GM21447 (cell line): Measurements from ENCODE around the gene DLGAP1.

Experiments
- ATAC-seq: cut with Tn5 transposase; IDR thresholded peaks from one replicate; pipeline ENCODE4 v1.9.1; 2021; ENCODE audit not compliant: unreplicated experiment

DLGAP1 gene

DNA sequence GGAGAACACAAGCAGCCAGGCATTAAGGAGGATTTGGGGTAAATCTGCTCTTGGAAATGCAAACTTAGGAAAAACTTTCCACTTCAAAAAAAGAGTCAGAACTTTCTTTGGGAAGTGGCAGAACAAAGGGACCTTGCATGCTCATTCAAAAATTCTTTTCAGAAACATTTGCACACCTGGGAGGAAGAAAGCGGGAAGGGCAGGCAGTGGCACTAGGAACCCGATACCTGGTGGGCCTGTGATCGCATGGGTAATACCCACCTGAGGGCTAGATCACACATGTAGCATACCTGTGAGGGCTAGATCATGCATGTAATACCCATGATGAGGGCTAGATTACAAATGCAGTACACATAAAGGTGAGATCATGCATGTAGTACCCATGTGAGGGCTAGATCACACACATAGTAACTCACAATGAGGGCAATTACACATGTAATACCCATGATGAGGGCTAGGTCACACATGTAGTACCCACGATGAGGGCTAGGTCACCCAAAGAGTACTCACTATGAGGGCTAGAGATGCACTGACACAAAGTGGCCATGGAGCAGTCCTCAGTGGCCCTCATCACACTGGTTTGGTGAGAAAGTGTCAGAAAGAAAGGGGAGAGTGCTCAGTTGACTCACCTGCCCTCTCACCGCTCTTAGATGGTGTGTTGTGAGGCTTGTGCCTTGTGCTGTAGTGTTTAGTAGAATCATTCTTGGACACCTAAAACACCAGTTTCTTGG is 212.5 kb downstream of the DLGAP1 start:
- no peak for ATAC-seq

DNA sequence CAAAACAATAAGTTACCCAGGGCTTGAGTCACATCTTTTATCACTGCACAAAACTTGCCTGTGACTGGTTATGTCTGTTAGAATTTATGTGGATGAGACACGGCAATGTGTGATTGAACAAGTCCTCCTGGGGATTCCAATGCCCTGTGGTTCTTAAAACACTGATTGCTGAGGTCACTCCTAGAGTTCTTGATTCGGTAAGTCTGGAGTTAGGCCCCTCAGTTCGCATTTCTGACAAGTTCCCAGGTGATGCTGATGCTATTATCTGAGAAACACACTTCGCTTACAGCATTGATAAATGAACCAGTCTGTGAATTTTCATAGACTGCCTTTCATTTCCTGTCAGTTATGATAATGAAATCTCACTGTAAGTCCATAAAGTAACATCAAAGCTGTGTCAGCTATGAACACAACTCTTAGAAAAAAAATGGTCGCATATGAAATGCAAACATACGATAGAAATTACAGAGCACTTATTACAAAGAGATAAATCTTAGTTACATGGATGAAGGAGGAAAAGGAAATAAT is 214.0 kb downstream of the DLGAP1 start:
- ATAC-seq: no peak

DNA sequence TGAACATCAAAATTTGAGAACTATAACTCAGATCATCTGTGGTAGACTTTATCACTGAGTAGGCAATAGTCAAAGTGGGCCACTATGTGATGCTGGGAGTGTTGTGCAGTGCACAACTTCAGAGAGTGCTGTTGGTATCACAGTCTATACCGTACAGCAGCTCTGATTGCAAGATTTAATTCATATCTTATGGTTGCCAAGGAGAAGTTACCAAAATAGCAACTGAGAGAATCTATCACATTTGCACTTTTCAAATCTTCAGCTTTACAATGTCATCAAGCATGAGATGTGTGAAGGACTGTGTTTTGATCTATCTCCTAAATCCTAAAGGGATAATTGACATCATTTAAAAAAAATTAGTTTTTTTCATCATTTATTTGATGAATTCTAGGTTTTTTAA is 216.1 kb downstream of the DLGAP1 start:
- ATAC-seq: no peak

DNA sequence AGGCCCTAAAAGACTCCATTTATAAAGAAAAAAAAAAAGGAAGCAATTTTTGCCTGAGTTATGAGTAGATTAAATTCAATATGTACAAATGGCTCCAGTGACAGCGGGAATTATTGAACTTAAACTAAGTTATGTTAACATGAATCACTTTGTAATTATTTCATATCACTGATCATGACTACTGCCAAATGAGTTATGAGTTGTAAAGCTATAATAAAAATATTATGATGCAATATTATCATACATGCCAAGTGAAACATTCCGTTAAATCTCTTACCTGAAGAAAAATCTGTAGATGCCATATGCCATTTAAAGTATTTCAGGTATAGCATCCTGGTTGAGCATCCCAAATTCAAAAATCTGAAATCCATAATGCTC is 217.5 kb downstream of the DLGAP1 start:
- no peak for ATAC-seq

DNA sequence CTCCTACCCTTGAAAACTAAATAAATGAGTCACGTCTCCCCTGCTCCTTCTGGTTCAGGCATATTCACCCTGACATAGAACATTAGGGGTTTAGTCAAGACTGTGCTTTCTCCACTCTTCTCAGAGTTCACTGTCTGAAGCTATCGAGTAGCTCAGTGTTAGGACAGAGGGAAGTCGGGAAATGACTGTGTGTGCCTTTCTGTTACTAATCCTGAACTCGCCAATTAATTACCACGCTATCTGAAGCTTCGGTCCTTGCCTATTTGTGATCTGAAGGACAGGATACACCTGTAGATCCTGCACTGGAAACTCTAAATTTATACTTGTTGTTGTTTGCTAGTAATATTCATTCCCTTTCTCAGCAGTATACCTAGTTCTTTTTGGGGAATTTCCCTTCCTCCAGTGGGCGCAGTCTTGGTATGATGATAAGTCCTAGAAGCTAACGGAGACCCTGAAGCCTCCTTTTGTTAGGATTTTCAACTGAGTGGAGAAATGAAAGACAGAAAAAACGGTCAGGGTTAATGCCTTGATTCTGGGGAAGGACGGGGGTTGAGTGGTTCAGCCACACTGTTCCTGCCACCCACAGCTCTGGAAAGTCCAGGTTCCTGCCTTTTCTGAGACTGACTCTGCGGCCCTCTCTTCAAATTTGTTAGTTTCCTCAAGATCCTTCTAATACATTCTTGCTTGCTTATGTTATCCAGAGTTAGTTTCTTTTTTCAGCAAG is 218.0 kb downstream of the DLGAP1 start:
- no peak for ATAC-seq

DNA sequence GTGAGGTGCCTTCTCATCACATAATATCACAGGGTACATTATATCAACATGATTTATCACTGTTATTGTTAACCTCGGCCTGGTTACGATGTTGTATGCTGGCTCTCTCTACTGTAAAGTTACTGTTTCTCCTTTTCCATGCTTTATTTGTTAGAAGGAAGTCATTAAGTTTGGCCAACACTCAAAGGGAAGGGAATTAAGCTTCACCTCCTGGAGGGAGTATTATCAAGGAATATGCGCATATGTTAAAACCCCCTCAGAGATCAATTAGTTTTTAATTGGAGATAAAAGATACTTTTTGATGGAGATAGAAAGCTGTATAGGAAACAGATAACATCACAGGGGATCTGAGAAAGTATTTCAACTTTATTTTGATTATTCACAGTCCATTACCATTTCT is 221.6 kb downstream of the DLGAP1 start:
- no peak for ATAC-seq

DNA sequence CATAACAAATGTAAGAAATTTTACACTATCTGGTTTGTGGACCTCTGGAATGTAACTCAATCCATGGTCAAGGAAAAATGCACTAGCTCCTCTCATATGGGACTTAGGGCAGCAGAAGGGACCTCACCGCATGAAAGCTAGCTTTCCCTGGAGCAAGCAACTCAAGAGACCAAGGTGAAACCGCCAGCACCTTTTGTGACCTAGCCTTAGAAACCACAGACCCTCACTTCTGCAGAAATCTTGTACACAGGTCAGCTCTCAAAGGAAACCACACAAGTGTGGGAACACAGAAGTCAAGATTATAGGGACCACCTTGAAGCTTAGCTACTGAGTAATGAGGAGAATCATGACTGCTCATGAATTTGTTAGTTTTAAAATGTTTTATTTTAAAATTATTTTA is 222.5 kb downstream of the DLGAP1 start:
- ATAC-seq: no peak

DNA sequence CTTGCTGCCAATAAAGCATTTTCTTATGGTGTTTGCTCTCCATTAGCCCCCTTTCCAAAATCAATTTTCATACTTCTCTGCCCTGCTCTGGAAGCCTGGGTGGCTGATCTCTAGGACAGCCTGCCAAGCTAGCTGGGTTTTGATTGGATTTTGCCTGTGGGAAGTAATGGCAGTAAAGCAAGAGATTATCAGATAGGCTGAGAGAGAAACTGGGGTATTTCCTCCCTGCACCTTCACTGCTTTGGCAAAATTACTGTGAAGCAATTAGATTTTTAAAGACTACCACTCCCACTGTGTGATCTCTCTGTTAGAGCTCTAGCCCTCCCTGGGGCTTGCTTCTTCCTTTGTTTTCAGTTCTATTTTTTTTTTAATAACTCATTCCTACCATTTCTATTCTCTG is 223.8 kb downstream of the DLGAP1 start:
- ATAC-seq: no peak

DNA sequence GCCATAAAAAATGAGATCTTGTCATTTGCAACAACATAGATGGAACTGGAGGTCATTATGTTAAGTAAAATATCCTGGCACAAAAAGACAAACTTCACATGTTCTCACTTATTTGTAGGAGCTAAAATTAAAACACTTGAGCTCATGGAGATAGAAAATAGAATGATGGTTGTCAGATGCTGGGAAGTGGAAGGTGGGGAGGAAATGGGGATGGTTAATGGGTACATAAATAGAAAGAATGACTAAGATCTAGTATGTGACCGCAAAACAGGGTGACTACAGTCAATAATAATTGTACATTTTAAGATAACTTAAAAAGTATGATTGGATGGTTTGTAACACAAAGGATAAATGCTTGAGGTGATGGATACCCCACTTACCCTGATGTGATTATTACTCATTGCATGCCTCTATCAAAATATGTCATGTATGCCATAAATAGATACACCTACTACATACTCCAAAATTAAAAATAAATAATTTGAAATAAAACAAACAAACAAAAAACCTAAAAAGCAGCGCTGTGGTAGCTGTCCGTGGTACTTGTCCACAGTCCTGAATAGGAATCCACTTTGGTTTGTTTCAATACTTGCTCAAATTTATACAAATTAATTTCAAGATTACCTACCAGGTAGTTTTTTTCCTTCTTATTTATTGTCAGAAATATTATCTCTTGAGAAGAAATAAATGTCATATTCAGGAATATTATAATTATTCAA is 224.5 kb downstream of the DLGAP1 start:
- ATAC-seq: no peak

DNA sequence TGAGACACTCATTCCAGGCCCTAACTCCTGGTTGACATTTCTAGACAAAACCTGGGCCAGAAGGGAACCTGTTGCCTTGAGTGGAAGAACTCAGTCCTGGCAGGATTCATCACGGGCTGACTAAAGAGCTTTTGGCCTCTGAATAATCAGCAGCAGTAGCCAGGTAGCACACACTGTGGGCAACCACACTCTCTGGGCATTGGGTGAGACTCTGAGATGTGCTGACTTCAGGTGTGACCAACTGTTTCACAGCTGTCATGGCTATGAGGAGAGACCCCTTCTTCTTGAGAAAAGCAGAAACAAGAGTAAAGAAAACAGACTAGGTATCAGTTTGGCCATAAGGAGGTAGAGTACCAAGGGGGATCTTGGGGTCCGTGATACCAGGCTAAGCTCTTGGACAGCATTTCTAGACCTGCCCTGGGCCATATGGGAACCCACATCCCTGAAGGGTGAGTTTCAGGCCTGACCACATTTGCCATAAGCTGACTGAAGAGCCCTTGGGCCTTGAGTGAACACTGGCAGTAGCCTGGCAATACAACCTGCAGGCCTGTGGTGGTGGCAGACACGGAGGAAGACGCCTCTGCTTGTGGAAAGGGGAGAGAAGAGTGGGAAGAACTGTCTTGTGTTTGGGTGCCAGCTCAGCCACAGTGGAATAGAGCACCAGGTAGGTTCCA is 230.9 kb downstream of the DLGAP1 start:
- no peak for ATAC-seq

DNA sequence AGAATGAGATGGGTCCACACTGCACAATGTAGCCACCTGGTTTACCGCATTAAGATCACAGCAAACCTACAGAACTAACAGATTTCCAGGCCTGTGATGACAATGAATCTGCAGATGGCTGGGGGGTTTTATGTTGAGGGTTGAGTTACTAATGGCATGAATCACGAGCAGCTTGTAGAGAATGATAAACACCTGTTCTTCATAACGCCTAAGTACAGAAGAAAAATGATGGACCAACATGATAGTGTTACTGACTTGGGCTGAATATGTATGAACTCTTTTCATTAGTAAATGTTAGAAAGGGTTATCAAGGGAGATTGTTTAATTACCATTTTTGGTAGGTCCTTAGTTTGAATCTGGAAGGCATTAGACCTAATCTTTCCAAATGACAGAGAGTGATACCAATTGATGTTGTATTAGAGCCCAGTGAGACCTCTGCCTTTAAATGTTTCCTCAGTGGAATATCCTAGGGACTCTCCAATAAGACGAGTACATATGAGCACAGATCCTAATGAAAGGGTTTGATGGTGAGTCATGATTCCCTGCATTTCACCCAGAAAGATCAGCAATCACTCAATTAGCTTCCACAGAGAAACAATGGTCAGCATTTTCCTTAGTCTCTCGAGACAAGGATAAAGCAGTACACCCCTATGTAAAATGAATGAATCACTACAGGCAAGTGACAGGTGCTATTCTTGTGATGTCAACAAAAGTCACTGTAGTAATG is 243.8 kb downstream of the DLGAP1 start:
- no peak for ATAC-seq

DNA sequence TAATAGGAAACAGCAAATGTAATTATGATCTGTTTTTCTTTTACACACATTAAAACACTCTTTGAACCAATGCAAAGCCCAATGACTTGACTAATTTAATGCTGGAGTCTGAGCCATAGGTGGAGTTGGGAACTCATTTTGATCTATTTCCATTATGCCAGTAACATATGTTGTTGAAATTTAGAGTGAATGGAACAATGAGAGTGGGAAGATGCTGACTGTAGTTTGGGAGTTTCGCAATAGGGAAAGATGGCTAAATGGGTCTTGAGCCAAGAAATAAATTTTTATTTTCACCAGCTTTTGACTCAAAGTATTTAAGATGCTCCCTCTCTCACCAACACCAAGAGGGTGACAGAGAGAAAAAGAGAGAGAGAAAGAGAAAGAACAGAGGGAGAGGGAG is 246.7 kb downstream of the DLGAP1 start:
- ATAC-seq: no peak

DNA sequence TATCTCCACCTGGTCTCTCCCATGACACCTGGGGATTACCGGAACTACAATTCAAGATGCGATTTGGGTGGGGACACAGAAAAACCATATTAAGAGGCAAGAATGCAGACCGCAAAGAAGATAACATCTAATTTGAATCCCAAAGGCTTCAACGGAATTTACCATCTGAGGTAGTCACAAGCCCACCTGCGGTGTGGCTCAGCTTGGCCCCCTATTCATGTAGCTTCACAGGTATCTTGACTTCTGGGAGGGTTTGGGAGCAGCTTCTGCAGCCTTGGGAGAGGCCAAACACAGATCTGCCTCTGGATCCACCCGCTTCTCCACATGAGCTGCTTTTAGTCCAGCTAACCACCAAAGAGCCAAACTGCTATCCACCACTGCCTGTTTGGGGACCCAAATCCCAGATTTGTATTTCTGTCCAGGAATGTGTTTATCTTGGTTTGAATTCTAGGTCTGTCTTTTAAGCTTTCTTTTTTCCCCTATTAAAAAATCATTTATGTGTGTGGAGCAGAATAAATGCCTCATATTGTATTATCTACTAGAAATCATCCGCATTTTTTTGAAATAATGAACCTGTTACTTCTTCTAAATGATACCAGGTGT is 247.6 kb downstream of the DLGAP1 start:
- ATAC-seq: no peak

DNA sequence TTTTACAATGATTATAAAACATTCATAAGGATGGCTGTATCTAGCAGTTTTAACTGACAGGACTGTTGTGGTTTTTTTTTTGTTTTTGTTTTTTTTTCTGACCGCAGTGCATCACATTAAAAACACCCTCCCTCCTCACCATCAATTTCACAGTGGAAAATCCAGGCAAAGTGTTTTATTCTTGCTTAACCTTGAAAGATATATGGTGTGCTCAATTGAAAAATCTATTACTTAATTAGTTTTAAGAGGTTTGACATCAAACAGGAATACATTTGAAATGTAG is 250.7 kb downstream of the DLGAP1 start:
- ATAC-seq: no peak

DNA sequence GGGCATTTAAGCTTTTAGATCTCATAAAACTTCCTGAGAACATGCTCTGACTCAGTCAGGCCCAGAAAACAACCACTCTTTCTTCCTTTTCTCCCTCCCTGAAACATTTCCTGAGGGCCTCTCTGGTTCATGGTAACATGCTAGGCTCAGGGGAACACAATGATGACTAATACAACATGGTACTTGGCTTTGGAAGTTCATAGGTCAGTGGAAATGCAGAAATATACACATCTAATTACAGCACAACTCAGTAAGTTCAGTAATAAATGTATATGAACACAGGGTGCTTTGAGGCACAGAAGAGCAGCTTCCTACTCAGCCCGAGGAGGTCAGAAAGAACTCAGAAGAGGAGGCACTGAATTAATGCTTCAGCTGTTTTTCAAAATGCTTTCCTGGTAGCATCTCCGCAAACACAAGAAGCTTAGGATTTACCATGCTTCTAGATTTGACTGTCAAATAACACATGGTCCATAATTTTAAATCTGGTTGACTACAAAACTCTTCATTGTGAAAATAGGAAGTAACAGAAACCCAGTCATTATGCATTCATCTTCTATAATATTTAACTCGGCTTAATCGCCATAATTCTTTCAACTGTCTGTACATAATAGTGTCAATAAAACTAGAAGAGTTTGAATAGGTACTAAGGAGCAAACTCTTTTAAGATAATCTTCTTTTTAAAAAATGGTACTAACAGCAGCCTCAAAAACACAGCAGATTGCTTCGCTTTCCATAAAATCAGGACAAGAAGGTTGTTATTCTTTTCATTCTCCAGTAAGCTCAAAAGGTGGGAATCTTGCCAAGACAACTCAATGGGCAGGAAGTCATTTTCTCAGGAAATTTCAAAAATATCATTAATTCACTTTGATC is 251.3 kb downstream of the DLGAP1 start:
- no peak for ATAC-seq

DNA sequence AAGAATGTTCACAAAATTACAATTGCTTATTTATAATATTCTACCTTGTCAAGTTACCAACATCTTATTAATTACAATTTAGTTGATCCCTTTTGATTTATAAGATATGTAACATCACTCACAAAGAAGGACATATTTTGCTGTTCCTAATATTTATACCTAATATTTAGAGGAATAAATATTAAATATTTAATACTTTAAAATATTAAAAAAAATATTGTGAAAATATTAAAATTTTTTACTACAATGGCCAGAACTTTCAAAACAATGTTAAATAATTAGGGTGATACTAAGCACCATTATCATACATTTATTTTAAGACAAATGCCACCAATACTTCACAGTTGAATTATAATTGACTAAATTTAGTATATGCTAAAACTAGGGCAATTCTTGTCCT is 254.7 kb downstream of the DLGAP1 start:
- ATAC-seq: no peak

DNA sequence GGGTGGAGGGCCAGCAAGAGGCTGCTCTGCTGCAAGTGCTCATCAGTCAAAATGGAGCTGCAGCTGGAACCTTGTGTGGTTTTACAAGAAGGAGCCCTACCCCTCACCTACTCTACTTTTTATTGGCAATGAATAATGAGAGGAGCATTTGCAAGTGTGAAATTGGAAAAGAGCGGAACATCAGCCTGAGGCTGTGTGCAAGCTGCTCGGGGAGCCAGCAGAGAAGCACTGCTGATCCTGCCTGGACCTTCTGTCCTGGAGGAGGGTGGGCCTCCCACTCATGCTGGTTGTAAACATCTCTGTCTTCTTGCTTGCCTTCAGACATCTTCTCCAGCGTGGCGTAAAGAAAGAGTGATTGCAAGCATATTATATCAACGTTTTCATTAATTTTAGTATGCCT is 256.2 kb downstream of the DLGAP1 start:
- no peak for ATAC-seq

DNA sequence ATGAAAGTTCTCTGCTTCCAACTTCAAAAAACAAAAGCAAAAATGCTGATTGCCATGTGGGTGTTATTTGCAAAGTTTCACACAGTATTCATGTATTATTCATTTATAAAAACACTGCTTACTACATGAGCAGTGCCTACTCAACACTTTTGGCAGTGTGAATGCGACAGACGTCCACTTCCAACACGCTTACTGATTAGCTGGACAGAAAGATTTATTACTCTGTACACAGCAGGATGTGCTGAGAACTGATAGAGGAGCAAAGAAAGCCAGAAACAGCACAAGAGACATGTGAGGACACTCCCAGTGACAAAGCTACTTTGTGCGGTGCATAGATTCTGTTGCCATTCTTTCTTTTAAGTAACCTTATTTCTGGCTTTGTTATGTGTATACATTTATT is 258.8 kb downstream of the DLGAP1 start:
- no peak for ATAC-seq

DNA sequence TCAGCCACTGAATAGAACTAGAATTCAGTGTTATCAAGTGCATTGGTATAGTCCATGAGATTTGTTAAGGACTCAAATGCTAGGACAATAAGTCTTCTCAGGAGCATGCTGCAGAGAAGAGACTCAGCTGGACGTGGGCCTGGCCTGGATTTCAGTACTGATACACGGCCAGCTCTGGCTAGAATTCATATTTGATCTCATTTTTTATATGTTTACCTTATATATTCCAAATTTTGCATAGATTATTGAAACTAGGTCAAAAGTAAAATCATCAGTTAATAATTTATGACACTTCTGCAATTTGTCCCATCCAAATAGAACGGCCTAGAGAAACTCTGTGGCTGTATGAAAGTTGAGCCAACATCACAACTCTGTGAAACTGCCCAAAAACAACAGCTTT is 262.0 kb downstream of the DLGAP1 start:
- ATAC-seq: no peak
